Common myeloid progenitor, CD34-positive (primary cell): ENCODE results near the gene MS4A4A.
"Not testable (repeated sequence)": the region's sequence is repeated elsewhere in the genome, so short reads cannot be mapped to it uniquely, and the experiment has no call there.

Experiments used
- CTCF ChIA-PET: fragments of 350-600 bp; sonication (Branson Sonifier 250); formaldehyde crosslinking; loops from one replicate; lab custom pipeline; 2021; ENCODE audit warnings: antibody characterized with exemption; lab: Charles Lee
- POLR2A ChIA-PET: fragments of 350-600 bp; sonication (Branson Sonifier 250); formaldehyde crosslinking; loops from one replicate; lab custom pipeline; 2021; ENCODE audit warnings: antibody characterized with exemption; lab: Charles Lee
- DNase-seq, 3 donors: peaks; one replicate each; pipeline versions ENCODE4 v3.0.0 to v3.0.0-alpha.2; 2013
- H3K27ac ChIP-seq, 2 experiments: 1 replicate in 1 of 2; 2 replicates in 1 of 2; pipeline ENCODE4 v1.7.0; 2013; ENCODE audit warnings: inconsistent platforms in 2 of 2, low read length in 2 of 2, mild to moderate bottlenecking in 2 of 2, low read depth in 1 of 2, moderate library complexity in 1 of 2; ENCODE audit not compliant: severe bottlenecking in 2 of 2, insufficient read depth in 1 of 2, poor library complexity in 1 of 2
- H3K27me3 ChIP-seq, 5 experiments: replicated peaks in 2 of 5; 1 replicate in 3 of 5; 2 replicates in 2 of 5; pipeline versions ENCODE4 v1.6.1 to v1.7.0; 2013; ENCODE audit warnings: low read length in 4 of 5, mild to moderate bottlenecking in 2 of 5, moderate library complexity in 2 of 5, inconsistent platforms in 1 of 5; ENCODE audit not compliant: insufficient read depth in 5 of 5, control insufficient read depth in 4 of 5
- H3K36me3 ChIP-seq, 4 experiments: 1 replicate in 2 of 4; 2 replicates in 2 of 4; pipeline versions ENCODE4 v1.6.1 to v1.7.0; 2013; ENCODE audit warnings: low read length in 3 of 4, control low read depth in 1 of 4, mild to moderate bottlenecking in 1 of 4; ENCODE audit not compliant: control insufficient read depth in 4 of 4, insufficient read depth in 4 of 4
- H3K4me1 ChIP-seq, 4 experiments: 1 replicate in 3 of 4; 2 replicates in 1 of 4; pipeline versions ENCODE4 v1.6.1 to v1.7.1; 2013; ENCODE audit warnings: low read length in 3 of 4, mild to moderate bottlenecking in 3 of 4, control low read depth in 1 of 4, inconsistent platforms in 1 of 4, moderate library complexity in 1 of 4; ENCODE audit not compliant: control insufficient read depth in 4 of 4, insufficient read depth in 4 of 4; ENCODE audit errors: control extremely low read depth in 1 of 4
- H3K4me3 ChIP-seq, 7 experiments: 1 replicate in 4 of 7; 2 replicates in 3 of 7; pipeline versions ENCODE4 v1.5.1 to v1.7.0; 2013; ENCODE audit warnings: mild to moderate bottlenecking in 7 of 7, low read length in 6 of 7, moderate library complexity in 6 of 7, inconsistent platforms in 2 of 7, low read depth in 2 of 7, control low read depth in 1 of 7; ENCODE audit not compliant: insufficient read depth in 4 of 7, control insufficient read depth in 1 of 7; ENCODE audit errors: extremely low read depth in 1 of 7
- H3K9me3 ChIP-seq, 5 experiments: 1 replicate in 4 of 5; 2 replicates in 1 of 5; pipeline versions ENCODE4 v1.6.1 to v1.7.1; 2013; ENCODE audit warnings: low read length in 4 of 5, mild to moderate bottlenecking in 2 of 5, inconsistent platforms in 1 of 5, low read depth in 1 of 5, moderate library complexity in 1 of 5; ENCODE audit not compliant: control insufficient read depth in 4 of 5, insufficient read depth in 2 of 5; ENCODE audit errors: control extremely low read depth in 1 of 5
- WGBS: methylation state at CpG from one replicate; pipeline ENCODE4 v1.1.5; 2013; ENCODE audit not compliant: insufficient coverage; 5-methylcytosine and 5-hydroxymethylcytosine counted together

Gene MS4A4A

GRCh38 chr11:60274416-60274815 lies 6.0 kb upstream of the MS4A4A start:
- Histone ChIP-seq H3K4me3 (no peak overlapping the region), H3K27me3 (no peaks in the 10 kb centered on the region), H3K27ac (no peak overlapping the region), H3K4me1 (no peaks in the 10 kb centered on the region), H3K36me3 (no peaks in the 10 kb centered on the region), H3K9me3 (peaks cover 0 to 3% (median 0%) of the 10 kb centered on the region in 5 experiments)
- DNase-seq, result no peak
- POLR2A ChIA-PET, result interaction anchor here (0.7 kb wide), 1 partner anchor 285 kb away, joined by 4 read pairs; no protein-coding TSS in a partner anchor
- CTCF ChIA-PET, result interaction anchor here (1.2 to 2.1 kb wide), 3 partner anchors 10 to 522 kb away, joined by 3 to 8 read pairs (median 3); no protein-coding TSS in a partner anchor

DNA sequence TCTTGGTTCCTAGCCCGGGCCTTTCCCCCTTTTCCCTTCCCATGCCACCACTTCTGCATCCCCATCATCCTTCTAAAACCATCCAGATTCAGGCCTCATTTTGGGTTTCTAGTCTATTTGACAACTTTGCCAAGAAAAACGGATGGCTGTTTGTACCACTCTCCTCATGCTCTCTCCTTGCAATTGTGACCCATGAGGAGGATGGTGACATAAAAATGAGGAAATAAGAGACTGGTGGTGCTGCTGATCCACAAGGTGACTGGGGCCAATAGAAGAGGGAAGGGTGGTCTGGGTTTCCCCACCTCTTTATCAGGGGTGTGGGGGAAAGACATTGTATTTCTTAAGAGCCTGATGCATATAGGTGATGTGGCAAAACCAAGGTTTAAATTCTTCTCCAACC lies 1.0 kb downstream of the MS4A4A start:
- ChIA-PET POLR2A (no interaction called here), CTCF (interaction anchor here (1.0 kb wide), 1 partner anchor 16 kb away, joined by 3 read pairs; no protein-coding TSS in a partner anchor)
- peak in 2 of 3 donors; percentile 9 to 28 for DNase-seq
- Histone ChIP-seq H3K4me3 (no peak overlapping the region), H3K9me3 (peaks cover 0 to 2% (median 0%) of the 10 kb centered on the region in 5 experiments), H3K4me1 (peaks cover 0 to 20% (median 16%) of the 10 kb centered on the region in 4 experiments), H3K36me3 (no peaks in the 10 kb centered on the region), H3K27me3 (no peaks in the 10 kb centered on the region), H3K27ac (peak overlapping the region in 1 of 2 experiments; percentile 36)
- WGBS, result 100% methylated on average over 1 of the region's 2 CpGs

DNA sequence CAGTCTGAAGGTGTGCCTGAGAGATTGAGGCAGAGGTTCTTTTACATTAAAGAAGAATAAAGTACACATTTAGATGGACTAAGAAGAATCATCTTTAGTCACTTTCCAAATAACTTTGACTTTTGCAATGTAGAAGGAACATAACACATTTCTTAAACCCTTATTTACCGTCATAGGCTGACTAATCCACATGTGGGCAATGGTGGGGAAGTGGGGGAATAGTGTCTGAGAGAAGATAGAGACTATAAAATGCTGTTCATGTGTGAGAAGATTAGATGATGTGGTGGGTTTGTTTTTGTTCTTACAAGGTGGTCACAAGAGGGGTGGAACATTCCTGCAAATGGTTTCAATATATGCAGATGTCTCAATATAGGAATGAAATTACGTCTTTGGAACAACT lies 1.8 kb downstream of the MS4A4A start:
- DNase-seq, result peak in 2 of 3 donors; percentile 17 to 37
- CTCF ChIA-PET, result no interaction called here
- WGBS, result no CpG with 5 or more reads among the region's 2 CpGs
- POLR2A ChIA-PET, result no interaction called here
- Histone ChIP-seq H3K4me1 (peaks cover 0 to 20% (median 16%) of the 10 kb centered on the region in 4 experiments), H3K27me3 (no peaks in the 10 kb centered on the region), H3K36me3 (no peaks in the 10 kb centered on the region), H3K27ac (no peak overlapping the region), H3K9me3 (peaks cover 0 to 2% (median 0%) of the 10 kb centered on the region in 5 experiments), H3K4me3 (no peak overlapping the region)

DNA sequence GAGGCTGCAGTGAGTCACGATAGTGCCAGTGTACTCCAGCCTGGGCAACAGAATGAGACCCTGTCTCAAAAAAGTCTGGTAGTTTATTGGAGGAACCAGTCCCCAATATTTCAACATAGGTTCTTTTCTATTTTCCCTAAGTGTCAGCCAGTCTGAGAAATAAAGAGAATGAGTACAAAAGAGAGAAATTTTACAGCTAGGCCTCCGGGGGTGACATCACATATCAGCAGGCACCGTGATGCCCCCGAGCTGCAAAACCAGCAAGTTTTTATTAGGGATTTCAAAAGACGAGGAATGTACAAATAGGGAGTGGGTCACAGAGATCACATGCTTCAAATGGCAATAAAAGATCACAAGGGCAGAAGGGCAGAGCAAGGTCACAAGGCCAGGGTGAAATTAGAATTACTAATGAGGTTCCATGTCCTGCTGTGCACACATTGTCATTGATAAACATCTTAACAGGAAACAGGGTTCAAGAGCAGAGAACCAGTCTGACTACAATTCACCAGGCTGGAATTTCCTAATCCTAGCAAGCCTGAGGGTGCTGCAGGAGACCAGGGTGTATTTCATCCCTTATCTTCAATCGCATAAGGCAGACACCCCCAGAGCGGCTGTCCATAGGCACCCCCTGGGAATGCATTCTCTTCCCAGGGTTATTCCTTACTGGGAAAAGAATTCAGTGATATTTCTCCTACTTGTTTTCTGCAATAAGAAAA lies 5.1 kb downstream of the MS4A4A start:
- POLR2A ChIA-PET, result not testable (repeated sequence)

GRCh38 chr11:60288531-60288930 lies 8.1 kb downstream of the MS4A4A start:
- POLR2A ChIA-PET, result no interaction called here
- DNase-seq, result no peak
- Histone ChIP-seq H3K9me3 (peaks cover 0 to 9% (median 0%) of the 10 kb centered on the region in 5 experiments), H3K4me3 (peak overlapping the region in 1 of 7 experiments; percentile 3), H3K4me1 (no peaks in the 10 kb centered on the region), H3K27me3 (no peaks in the 10 kb centered on the region), H3K36me3 (no peaks in the 10 kb centered on the region), H3K27ac (no peak overlapping the region)
- CTCF ChIA-PET, result interaction anchor here (1.2 to 2.7 kb wide), 4 partner anchors 9 to 45 kb away, joined by 3 to 8 read pairs (median 4); no protein-coding TSS in a partner anchor
- WGBS, result 100% methylated on average over 1 of the region's 1 CpG

More for the DNA sequence above, 5.1 kb downstream of the MS4A4A start:
- DNase-seq, H3K36me3 ChIP-seq, H3K27ac ChIP-seq, H3K4me3 ChIP-seq, H3K27me3 ChIP-seq, CTCF ChIA-PET, H3K9me3 ChIP-seq: not testable (repeated sequence)
- WGBS, result 97% methylated on average over 6 of the region's 7 CpGs
- peaks cover 0 to 10% (median 7%) of the 10 kb centered on the region in 4 experiments for H3K4me1 ChIP-seq

GRCh38 chr11:60292145-60292544 lies 11.7 kb downstream of the MS4A4A start:
- Histone ChIP-seq H3K36me3 (no peaks in the 10 kb centered on the region), H3K27ac (no peak overlapping the region), H3K27me3 (no peaks in the 10 kb centered on the region), H3K4me1 (no peaks in the 10 kb centered on the region), H3K9me3 (peaks cover 0 to 9% (median 0%) of the 10 kb centered on the region in 5 experiments), H3K4me3 (no peak overlapping the region)
- POLR2A ChIA-PET, result no interaction called here
- DNase-seq, result no peak
- CTCF ChIA-PET, result no interaction called here
- no CpG with 5 or more reads among the region's 2 CpGs for WGBS

GRCh38 chr11:60301178-60301577 lies 20.7 kb downstream of the MS4A4A start:
- no peak for DNase-seq
- ChIA-PET POLR2A (no interaction called here), CTCF (no interaction called here)
- 100% methylated on average over 1 of the region's 3 CpGs for WGBS
- Histone ChIP-seq H3K27ac (no peak overlapping the region), H3K36me3 (no peaks in the 10 kb centered on the region), H3K4me1 (no peaks in the 10 kb centered on the region), H3K4me3 (no peak overlapping the region), H3K9me3 (peaks cover 0 to 1% (median 0%) of the 10 kb centered on the region in 5 experiments), H3K27me3 (no peaks in the 10 kb centered on the region)
